Measurements from ENCODE around the gene JARID2.

Gene JARID2

DNA sequence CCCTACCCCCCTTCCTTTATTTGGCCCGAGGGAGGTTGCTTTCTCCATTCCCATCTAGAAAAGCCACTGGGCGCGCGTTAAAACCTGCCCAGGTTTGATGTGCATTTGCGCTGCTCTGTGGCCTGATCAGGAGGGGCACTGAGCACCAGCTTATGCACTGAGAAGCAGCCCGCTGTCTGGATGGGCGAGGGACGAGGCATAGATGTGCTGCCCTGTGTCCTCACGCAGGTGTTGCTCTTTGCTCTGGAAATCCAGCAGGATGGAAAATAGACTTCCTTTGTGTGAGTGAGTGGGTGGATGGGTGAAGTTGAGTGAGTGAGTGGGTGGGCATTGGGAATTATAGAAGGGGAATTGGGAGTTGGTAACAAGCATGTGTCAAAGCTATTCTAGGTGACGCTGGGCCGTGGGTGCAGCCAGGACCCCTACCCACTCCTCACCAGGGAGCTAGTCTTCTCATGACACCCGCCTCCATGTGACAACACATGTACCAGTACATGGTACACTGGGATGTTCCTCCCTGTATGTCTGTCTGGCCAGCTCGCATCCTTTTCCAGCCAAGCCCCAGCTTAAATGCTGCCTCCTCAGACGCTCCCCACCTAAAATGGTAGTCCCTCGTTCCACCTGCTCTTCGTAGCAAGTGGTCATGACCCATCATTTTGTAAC is 254.3 kb downstream of the JARID2 start:
- Histone ChIP-seq H3K27me3 (ENCODE audit: control insufficient read depth in 1 of 2, insufficient read depth in 1 of 2, low read length in 2 of 2) (no peaks in the 10 kb centered on the region), H2AK5ac (ENCODE audit: low read length, severe bottlenecking) (no peak overlapping the region), H2BK12ac (ENCODE audit: low read length in 2 of 2) (no peak overlapping the region), H3K18ac (ENCODE audit: low read depth in 1 of 2, low read length in 2 of 2) (no peak overlapping the region), H2BK15ac (ENCODE audit: low read depth, poor library complexity, severe bottlenecking) (no peak overlapping the region), H3K4me1 (ENCODE audit: control insufficient read depth, insufficient read depth, low read depth, low read length) (peaks cover 26% of the 10 kb centered on the region), H3K79me1 (replicated peaks; ENCODE audit: low read length, poor library complexity, severe bottlenecking) (peaks cover 26% of the 10 kb centered on the region), H3K9me3 (ENCODE audit: control insufficient read depth, low read length) (no peaks in the 10 kb centered on the region), H4K91ac (ENCODE audit: low read length) (no peak overlapping the region), H3K4me3 (ENCODE audit: insufficient read depth in 1 of 2, low read depth in 1 of 2, low read length in 2 of 2) (no peak overlapping the region), H3K4me2 (ENCODE audit: low read length, poor library complexity, severe bottlenecking) (no peak overlapping the region), H4K8ac (ENCODE audit: low read length) (no peak overlapping the region), H3K36me3 (ENCODE audit: control insufficient read depth in 1 of 2, insufficient read depth in 2 of 2, low read depth in 1 of 2, low read length in 2 of 2) (peaks cover 63 to 75% of the 10 kb centered on the region in 2 experiments), H3K14ac (ENCODE audit: low read length in 2 of 2) (no peak overlapping the region), H3K27ac (ENCODE audit: low read length, poor library complexity, severe bottlenecking) (no peak overlapping the region), H3K23ac (ENCODE audit: low read length in 2 of 2) (no peak overlapping the region), H2BK5ac (ENCODE audit: low read depth, low read length, poor library complexity, severe bottlenecking) (no peak overlapping the region), H2BK120ac (ENCODE audit: low read depth, low read length) (no peak overlapping the region), H2AFZ (ENCODE audit: low read depth, low read length) (no peak overlapping the region), H3K4ac (ENCODE audit: low read depth in 1 of 2, low read length in 2 of 2) (no peak overlapping the region), H3K9ac (ENCODE audit: low read length) (no peak overlapping the region)
- DNase-seq, result no peak
- WGBS, result 93% methylated on average over 16 of the region's 16 CpGs

DNA sequence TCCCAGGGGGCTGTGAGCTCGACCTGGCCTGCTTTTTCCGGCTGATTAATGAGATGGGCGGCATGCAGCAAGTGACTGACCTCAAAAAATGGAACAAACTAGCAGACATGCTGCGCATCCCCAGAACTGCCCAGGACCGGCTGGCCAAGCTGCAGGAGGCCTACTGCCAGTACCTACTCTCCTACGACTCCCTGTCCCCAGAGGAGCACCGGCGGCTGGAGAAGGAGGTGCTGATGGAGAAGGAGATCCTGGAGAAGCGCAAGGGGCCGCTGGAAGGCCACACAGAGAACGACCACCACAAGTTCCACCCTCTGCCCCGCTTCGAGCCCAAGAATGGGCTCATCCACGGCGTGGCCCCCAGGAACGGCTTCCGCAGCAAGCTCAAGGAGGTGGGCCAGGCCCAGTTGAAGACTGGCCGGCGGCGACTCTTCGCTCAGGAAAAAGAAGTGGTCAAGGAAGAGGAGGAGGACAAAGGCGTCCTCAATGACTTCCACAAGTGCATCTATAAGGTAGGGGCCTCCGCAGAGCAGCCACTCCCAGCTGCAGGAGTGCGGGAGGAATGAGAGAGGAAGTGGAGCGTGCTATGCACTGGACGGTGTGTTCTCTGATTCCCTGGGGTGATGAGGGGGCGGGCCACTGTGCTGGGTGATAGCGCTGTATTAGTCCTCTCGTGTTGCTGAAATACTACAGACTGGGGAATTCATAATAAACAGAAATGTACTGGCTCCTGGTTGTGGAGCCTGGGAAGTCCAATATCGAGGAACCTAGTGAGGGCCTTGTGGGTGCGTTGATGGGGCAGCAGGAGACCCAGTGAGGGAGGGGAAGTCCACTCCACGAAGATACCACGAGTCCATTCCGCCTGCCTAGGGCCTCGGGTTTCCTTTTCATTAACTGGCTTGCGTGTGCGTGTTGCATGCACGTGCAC is 255.3 kb downstream of the JARID2 start:
- peak overlapping the region in 1 of 2 experiments; percentile 47 for H2BK12ac ChIP-seq (ENCODE audit: low read length in 2 of 2)
- peaks cover 34% of the 10 kb centered on the region for H3K4me1 ChIP-seq (ENCODE audit: control insufficient read depth, insufficient read depth, low read depth, low read length)
- H2AFZ ChIP-seq (ENCODE audit: low read depth, low read length), result no peak overlapping the region
- no peak for DNase-seq
- no peak overlapping the region for H2BK120ac ChIP-seq (ENCODE audit: low read depth, low read length)
- H3K79me1 ChIP-seq (replicated peaks; ENCODE audit: low read length, poor library complexity, severe bottlenecking), result peaks cover 26% of the 10 kb centered on the region
- H4K91ac ChIP-seq (ENCODE audit: low read length), result peak overlapping the region; percentile 47
- H3K4ac ChIP-seq (ENCODE audit: low read depth in 1 of 2, low read length in 2 of 2), result no peak overlapping the region
- no peak overlapping the region for H2BK15ac ChIP-seq (ENCODE audit: low read depth, poor library complexity, severe bottlenecking)
- no peak overlapping the region for H2BK5ac ChIP-seq (ENCODE audit: low read depth, low read length, poor library complexity, severe bottlenecking)
- no peaks in the 10 kb centered on the region for H3K27me3 ChIP-seq (ENCODE audit: control insufficient read depth in 1 of 2, insufficient read depth in 1 of 2, low read length in 2 of 2)
- H3K14ac ChIP-seq (ENCODE audit: low read length in 2 of 2), result no peak overlapping the region
- H3K36me3 ChIP-seq (ENCODE audit: control insufficient read depth in 1 of 2, insufficient read depth in 2 of 2, low read depth in 1 of 2, low read length in 2 of 2), result peaks cover 60 to 77% of the 10 kb centered on the region in 2 experiments
- no peaks in the 10 kb centered on the region for H3K9me3 ChIP-seq (ENCODE audit: control insufficient read depth, low read length)
- no peak overlapping the region for H2AK5ac ChIP-seq (ENCODE audit: low read length, severe bottlenecking)
- H3K18ac ChIP-seq (ENCODE audit: low read depth in 1 of 2, low read length in 2 of 2), result peak overlapping the region in 1 of 2 experiments; percentile 28
- H3K4me2 ChIP-seq (ENCODE audit: low read length, poor library complexity, severe bottlenecking), result no peak overlapping the region
- H3K9ac ChIP-seq (ENCODE audit: low read length), result no peak overlapping the region
- no peak overlapping the region for H3K4me3 ChIP-seq (ENCODE audit: insufficient read depth in 1 of 2, low read depth in 1 of 2, low read length in 2 of 2)
- no peak overlapping the region for H3K23ac ChIP-seq (ENCODE audit: low read length in 2 of 2)
- no peak overlapping the region for H3K27ac ChIP-seq (ENCODE audit: low read length, poor library complexity, severe bottlenecking)
- 92% methylated on average over 36 of the region's 38 CpGs for WGBS
- H4K8ac ChIP-seq (ENCODE audit: low read length), result no peak overlapping the region

DNA sequence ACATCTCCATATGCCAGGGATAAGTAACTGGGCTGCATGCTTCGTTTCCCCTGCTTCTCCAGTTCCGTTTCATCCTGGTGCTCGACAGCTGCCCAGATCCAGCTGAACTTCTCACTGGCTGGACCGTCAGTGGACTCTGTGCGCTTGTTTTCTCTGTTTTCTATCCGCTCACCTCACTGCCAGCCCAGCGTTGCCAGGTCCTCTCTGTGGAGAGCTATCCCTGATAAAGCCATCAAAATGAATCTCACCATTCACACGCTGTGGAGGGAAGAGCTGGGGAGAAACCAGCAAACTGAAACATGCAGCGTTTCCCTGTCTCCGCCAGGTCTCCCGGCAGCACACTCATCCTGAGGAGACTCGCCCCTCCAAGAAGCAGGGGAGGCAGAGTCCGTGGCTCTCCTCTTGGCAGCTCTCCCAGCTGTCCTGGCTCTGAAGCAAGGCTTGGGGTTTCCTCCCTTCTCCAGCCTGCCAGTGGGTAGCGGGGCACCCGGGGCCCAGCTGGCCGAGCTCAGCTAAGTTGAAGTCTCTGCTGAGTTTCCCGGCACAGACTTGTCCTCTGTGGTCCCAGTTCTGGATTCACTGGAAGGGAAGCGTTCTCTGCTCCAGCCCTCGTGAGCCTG is 256.1 kb downstream of the JARID2 start:
- 89% methylated on average over 16 of the region's 19 CpGs for WGBS
- H3K23ac ChIP-seq (ENCODE audit: low read length in 2 of 2), result no peak overlapping the region
- H2AFZ ChIP-seq (ENCODE audit: low read depth, low read length), result no peak overlapping the region
- H3K9me3 ChIP-seq (ENCODE audit: control insufficient read depth, low read length), result no peaks in the 10 kb centered on the region
- H2BK5ac ChIP-seq (ENCODE audit: low read depth, low read length, poor library complexity, severe bottlenecking), result no peak overlapping the region
- H3K4me3 ChIP-seq (ENCODE audit: insufficient read depth in 1 of 2, low read depth in 1 of 2, low read length in 2 of 2), result no peak overlapping the region
- no peak overlapping the region for H4K8ac ChIP-seq (ENCODE audit: low read length)
- peaks cover 30% of the 10 kb centered on the region for H3K79me1 ChIP-seq (replicated peaks; ENCODE audit: low read length, poor library complexity, severe bottlenecking)
- no peak overlapping the region for H3K27ac ChIP-seq (ENCODE audit: low read length, poor library complexity, severe bottlenecking)
- H3K14ac ChIP-seq (ENCODE audit: low read length in 2 of 2), result no peak overlapping the region
- no peak overlapping the region for H3K4me2 ChIP-seq (ENCODE audit: low read length, poor library complexity, severe bottlenecking)
- H3K4me1 ChIP-seq (ENCODE audit: control insufficient read depth, insufficient read depth, low read depth, low read length), result peaks cover 34% of the 10 kb centered on the region
- no peak overlapping the region for H2BK120ac ChIP-seq (ENCODE audit: low read depth, low read length)
- H2BK15ac ChIP-seq (ENCODE audit: low read depth, poor library complexity, severe bottlenecking), result no peak overlapping the region
- peak overlapping the region in 1 of 2 experiments; percentile 47 for H2BK12ac ChIP-seq (ENCODE audit: low read length in 2 of 2)
- peak; percentile 43 for DNase-seq
- no peak overlapping the region for H3K9ac ChIP-seq (ENCODE audit: low read length)
- H4K91ac ChIP-seq (ENCODE audit: low read length), result peak overlapping the region; percentile 47
- no peak overlapping the region for H3K4ac ChIP-seq (ENCODE audit: low read depth in 1 of 2, low read length in 2 of 2)
- H3K36me3 ChIP-seq (ENCODE audit: control insufficient read depth in 1 of 2, insufficient read depth in 2 of 2, low read depth in 1 of 2, low read length in 2 of 2), result peaks cover 54 to 77% of the 10 kb centered on the region in 2 experiments
- H3K27me3 ChIP-seq (ENCODE audit: control insufficient read depth in 1 of 2, insufficient read depth in 1 of 2, low read length in 2 of 2), result no peaks in the 10 kb centered on the region
- peak overlapping the region in 1 of 2 experiments; percentile 28 for H3K18ac ChIP-seq (ENCODE audit: low read depth in 1 of 2, low read length in 2 of 2)
- H2AK5ac ChIP-seq (ENCODE audit: low read length, severe bottlenecking), result no peak overlapping the region

Measured in mesenchymal stem cell (in vitro differentiated cells and primary cell).